NOMO-1 (cell line): ENCODE measurements around the gene PAFAH2.

Source experiments
- DNase-seq, 2 experiments: peaks; one replicate each; lab custom pipeline; 2025; ENCODE audit not compliant: unreplicated experiment in 2 of 2; lab: John Stamatoyannopoulos, UW

PAFAH2 gene

DNA sequence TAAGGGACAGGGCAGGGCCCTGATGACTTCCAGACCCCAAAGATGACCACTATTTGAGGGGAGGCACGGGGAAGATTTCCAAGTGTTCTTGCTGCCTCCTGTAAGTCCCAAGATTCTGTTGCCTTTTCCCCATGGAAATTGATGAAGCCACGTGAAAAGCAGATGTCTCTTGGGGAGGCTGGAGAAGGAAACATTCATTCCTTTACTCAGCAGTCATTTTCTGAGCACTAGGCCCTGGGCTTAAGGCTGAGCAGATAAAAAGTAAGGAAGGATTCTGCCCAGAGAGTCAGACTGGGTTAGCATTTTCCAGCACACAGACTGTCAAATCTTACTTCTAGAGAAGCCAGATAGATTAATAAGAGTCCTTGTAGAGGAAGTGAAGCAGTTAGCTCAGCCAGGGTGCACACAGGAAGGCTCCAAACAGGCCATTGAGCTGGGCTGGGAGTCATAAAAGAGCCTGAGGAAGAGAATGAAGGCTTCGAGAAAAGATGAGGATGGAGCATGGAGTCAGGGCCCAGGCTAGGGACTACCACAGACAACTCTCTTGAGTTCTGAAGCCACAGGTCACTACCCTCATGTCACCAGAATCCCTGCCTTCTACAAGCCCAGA, 33.9 kb upstream of the PAFAH2 start:
- no peak for DNase-seq

- DNase-seq, result no peak
These were observed 33.3 kb upstream of the PAFAH2 start for GRCh38 chr1:26031196-26031595.

DNA sequence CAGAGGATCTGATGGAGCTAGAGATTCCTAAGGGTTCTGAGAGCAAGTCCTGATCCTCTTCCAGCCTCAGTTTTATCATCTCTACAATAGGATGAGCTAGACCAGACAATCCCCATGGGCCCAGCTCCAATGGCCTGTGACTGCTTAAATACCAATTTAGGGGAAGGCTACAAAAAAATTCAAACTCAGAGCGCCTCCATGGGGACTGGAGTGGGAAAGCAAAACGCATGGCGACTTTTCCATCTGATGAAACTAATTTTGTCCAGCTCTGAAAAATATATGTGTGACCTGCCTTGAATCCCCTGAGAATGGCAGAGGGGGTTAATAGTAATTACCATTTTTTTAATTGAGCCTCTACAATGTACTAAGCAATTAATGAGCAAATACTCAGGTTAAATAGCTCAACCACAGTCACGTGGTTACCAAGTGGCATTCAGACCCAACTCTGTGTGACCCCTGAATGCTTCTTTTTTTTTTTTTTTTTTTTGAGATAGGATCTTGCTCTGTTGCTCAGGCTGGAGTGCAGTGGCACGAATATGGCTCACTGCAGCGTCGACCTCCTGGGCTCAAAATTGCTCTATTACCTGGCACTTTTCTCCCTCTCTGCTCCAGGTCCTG, 32.1 kb upstream of the PAFAH2 start:
- DNase-seq, result peak in 1 of 2 experiments; percentile 34

DNA sequence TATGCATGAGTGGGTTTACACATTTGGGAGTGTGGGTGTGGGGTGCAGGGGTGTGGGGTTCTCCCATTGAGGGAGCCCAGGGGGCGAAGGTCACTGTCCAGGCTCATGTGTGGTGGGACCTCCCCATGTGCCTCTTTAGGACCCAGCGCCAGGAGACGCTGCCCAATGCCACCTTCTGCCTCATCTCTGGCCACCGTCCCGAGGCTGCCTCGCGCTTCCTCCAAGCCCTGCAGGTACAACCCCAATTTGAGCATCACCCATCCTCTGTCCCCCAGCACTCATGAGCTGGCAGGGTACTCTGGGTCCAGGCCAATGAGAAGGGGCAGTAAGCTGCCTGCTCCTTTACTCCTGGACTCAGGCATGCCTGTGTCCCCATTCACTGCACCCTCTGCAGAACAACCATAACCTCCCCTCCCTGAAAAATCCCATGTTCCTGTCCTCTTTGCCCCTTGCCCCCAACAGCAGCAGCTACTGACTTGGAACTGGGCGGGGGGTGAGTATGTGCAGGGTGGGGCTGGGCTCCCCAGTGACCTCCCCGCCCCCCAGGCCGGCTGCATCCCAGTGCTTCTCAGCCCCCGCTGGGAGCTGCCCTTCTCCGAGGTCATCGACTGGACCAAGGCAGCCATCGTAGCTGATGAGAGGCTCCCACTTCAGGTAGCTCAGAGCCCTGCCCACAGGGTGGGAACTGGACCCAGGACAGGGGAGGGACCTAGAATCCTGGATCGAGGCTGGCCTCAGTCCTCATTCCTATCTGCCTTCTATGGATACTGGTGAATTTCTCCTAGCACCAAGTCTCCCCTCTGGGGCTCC, 31.4 kb upstream of the PAFAH2 start:
- DNase-seq, result no peak

DNA sequence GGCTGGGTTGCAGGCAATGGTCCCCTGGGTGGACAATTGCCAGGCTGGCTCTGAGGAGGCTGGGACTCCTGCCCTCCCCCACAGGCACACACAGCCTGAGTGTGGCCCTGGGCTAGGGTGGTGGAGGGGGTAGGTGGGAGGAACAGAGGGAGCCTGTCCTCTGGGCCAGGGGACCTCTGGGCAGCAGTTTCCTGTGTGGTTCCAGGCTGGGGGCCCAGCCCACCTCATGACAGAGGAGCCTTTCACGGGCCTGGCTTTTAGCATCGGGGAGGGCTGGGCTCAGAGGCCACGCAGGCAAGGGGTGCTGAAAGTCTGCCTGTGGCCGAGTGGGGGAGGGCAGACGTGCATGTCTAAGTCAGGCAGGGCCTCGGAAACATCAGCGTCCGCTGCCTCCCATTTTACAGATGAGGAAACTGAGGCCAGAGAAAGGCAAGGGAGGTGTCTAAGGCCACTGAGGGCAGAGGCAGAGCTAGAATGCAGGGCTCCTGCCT, 30.7 kb upstream of the PAFAH2 start:
- no peak for DNase-seq

DNA sequence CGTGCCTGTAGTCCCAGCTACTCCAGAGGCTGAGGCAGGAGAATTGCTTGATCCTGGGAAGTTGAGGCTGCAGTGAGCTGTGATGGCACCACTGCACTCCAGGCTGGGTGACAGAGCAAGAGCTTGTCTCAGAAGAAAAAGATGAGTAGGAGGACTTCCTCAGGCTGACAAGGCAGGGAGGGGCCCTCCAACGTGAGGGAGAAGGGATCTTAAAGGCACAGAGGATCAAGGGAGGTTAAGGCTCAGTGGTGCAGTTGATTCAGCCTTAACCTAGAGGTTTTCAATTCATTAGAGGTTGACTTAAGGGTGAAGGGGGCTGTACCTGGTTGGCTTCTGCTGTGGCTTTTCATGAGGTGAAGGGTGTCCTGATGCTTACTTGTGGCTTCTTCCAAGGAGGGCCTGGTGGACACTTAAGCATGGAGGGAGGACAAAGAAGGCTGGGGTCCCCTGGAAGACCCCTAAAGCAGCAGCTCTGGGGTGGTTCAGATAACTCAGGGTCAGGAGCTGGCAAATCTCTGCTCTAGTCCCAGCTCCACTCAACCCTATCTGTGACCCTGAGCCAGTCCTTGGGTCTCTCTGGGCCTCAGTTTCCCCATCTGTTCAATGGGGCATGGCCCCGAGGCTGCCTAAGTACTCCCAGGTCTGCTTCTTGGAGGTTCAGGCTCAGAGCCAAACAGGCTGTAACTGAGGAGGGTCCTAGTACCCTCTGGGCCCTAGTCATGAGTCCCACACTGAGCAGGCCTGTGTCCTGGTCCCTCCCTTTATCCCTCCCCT, 30.0 kb upstream of the PAFAH2 start:
- peak; percentile 24 to 26 for DNase-seq

DNA sequence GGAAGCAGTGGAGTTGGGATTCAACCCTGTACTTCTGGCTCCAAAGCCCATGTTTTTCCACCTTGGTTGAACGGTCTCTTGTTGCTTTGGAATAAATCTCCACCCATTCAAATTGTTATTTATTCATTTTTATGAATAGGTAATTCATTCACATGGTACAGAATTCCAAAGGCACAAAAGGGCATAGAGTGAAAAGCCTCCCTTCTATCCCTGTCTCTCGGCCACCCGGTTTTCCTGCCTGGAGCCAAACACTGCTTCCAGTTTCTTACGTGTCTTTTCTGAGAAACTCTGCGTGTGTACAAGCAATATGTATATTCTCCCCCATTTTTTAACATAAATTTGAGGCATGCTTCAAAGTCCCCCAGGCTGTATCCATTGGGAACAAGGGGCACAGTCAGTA, 27.7 kb upstream of the PAFAH2 start:
- DNase-seq, result no peak

DNA sequence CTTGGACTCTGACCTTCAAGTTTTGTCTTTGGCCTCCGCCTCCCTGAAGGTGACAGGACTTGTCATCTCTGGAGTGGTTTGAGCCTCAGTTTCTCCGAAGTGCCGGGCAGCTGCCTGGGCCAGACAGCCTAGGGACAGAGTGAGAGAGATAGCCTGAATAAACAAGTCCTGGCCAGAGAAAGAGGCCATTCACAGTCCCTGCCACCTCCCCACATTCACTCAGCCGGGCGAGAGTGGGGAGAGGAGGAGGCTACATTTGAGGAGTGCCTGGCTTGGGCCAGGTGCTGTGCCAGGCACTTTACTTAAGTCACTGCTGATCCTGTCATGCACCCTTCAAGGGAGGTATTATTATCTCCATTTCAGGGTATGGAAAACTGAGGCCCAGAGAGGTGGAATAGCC, 27.2 kb upstream of the PAFAH2 start:
- no peak for DNase-seq

GRCh38 chr1:26023826-26024225, 26.0 kb upstream of the PAFAH2 start:
- DNase-seq, result no peak

DNA sequence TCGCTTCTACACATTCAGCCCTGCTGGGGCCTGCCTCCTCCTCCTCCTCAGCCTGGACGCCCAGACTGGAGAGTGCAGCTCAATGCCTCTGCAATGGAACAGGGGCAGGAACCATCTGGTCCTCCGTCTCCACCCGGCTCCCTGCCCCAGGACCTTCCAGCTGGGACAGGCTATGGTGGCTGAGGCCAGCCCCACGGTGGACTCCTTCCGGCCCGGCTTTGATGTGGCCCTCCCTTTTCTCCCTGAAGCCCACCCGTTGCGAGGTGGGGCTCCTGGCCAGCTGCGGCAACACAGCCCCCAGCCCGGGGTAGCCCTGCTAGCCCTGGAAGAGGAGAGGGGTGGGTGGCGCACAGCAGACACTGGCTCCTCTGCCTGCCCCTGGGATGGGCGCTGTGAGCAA, 25.1 kb upstream of the PAFAH2 start:
- DNase-seq, result no peak

- DNase-seq, result no peak
These were observed 24.5 kb upstream of the PAFAH2 start for GRCh38 chr1:26022404-26022779.

DNA sequence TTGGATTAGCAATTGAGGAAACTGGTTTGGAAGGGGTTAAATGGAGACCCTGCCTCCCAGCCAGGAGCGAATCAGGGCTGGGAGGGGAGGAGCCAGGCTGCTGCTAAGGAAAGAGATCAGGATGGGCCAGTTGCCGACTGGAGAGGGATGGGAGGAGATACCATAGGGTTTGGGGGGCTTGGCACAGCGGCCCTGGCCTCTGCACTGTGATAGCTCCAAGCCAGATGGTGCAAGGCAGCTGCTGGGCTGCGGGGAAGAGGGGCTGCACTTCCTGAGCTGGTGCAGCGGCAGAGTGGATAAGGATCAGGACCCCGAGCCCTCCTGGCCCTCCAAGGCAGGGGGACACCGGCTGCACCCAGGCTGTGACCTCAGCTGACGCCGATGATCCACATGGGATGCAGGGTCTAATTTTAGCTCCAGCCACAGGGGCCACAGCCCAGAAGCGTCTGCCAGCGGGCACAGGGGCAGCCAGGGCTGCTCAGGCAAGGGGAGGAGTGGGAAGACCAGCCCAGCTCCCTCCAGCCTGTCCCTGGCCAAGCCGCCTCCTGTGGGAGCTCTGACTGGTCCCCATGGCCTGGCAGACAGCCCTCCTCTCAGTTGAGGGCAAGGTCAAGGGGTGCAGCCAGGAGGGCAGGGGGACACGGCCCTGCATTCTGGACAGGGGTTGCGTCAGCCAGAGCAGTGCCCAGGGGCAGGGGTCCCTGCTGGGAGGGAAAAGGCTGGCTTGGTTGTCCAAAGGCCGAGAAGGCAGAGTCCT, 24.0 kb upstream of the PAFAH2 start, which contains the start of gene EXTL1:
TSS of gene EXTL1 (plus strand) at position 129 of the 757 bp plus-strand sequence. CDS start 872 bp downstream, outside the sequence.
- DNase-seq, result no peak

DNA sequence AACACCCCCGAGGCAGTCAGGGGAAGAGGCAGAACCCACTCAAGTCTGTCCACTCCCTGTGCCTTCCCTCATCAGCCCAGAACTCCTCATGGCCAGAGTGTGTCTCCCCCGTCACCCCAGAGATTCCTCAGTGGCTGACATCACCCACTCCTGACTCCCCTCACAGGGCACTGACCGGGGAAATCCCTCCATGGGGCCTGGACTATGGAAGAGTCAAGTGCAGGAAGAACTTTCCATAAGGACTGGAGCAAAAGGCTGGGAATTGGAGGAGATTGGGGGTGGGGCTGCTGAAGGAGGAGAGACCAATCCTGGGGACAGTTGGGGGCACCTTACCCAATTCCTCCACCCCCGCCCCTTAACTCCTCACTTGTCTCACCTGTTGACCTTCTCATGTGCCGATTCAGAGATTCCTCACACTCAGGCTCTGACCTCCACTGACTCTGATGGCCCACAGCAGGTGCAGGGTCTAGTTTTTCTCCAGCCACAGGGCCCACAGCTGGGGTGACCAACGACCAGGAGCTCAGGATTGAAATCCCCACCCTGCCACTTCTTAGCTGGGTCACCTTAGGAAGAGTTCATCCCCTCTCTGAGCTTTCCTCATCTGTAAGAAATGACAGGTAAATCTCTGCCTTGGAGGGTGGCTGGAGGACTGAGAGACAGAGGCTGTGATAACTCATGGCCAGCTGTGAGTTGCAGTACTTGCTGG, 23.2 kb upstream of the PAFAH2 start:
- no peak for DNase-seq

- no peak for DNase-seq
These were observed 22.5 kb upstream of the PAFAH2 start for GRCh38 chr1:26020330-26020768.

DNA sequence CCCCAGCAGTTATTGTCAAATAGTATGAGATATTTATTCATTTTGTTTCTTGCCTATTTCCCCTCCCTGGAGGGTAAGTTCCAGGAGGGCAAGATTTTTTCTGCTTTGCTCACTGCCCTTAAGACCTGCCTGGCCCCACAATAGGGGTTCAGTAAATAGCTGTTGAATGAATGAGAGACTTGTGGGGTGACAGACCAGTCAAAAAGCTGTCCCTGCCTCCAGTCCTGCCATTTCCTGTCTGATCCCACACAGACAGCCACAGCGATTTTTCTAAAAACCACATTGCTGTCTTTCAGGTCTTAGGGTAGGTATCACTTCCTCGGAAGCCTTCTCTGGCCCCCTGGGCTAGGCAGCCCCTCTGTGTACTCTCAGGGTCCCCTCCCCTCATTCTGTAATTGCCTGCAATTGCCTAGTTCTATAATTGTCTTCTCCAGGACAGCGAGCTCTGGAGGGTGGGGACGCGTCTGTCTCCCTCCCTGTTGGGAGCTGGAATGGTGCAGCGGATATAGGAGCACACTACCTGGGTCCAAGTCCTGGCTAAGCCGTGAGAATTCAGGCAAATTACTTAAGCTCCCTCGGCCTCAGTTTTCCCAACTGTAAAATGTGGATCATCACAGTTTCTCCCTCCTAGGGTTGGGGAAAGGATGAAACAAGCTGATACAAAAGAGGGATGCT, 21.9 kb upstream of the PAFAH2 start:
- peak; percentile 36 to 48 for DNase-seq

GRCh38 chr1:26017606-26018005, 19.7 kb upstream of the PAFAH2 start:
- DNase-seq, result no peak

DNA sequence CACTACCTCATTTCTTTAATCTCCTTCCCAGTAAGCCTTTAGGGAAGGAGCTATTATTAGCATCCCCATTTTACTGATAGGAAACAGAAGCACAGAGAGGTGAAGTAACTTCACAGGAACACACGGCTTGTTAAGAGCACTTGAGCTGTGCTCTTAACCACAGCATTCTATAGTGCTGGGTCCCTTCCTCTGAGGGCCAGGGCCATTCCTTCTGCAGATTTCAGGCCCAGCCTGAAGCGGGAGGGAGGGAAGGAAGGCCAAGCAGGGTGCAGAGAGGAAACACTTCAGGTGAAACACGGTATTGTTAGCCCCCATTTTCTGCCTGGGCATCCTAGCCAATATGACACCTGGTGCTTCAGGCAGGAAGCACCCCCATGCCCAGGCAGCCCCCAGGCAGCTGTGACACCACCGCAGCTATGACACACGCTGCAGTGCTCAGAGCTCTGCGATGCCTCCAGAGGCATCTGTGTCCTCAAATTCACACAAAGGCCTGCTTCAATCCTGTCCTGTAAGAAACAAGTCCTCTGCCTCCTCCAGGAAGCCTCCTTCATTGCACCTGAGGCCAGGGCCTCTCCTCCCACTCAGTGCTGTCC, 19.2 kb upstream of the PAFAH2 start:
- DNase-seq, result no peak

DNA sequence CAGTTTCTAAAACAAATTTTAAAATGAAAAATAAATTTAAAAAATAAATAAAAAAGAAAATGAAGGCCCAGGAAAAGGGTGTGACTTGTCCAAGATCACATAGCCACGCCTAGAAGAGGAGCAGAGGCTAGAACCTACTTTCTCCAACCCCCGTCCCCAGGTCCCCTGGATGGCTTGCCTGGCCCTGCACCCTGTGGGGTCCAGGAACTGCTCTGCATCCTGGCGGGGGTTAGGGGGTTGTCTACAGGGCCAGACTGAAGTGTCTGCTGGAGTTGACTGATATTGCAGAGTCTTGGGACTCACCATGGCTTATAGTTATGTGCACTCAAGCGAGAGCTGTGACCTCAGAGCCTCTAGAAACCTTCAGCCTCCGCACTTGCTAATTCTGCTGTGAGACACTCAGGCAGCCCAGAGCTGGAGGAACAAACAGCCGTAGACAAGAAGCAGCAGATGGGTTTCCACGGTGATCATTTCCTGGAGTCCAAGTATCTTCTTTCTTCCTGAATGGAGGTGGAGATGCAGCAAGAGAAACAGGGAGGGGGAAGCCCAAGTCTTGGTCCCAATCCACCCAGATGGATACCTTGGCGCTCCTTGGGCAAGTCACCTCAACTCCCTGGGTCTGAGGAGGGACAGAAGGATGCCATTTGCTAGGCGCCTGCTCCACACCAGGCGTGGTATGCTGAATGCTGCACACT, 18.5 kb upstream of the PAFAH2 start:
- DNase-seq, result no peak
